Right lobe of liver (tissue), 6 donors: ENCODE data around the gene CRYGD. TPM values are rescaled to one million over a fixed set of nuclear protein-coding genes. Genes with fewer than 3 reads are reported as not detected.

ENCODE experiments used
- ATAC-seq, 4 donors: fragments of 200-7000 bp; cut with Tn5 transposase; one replicate each; pipeline ENCODE4 v1.9.1; 2020; ENCODE audit warnings: mild to moderate bottlenecking in 4 of 4, moderate library complexity in 4 of 4
- DNase-seq, 3 donors: peaks; one replicate each; pipeline ENCODE4 v3.0.0-alpha.2; 2020
- H3K27ac ChIP-seq, 3 donors: fragments of 200-600 bp; one replicate each; pipeline ENCODE4 v1.8.0; 2022
- H3K27me3 ChIP-seq, 2 donors: fragments of 200-600 bp; one replicate each; pipeline ENCODE4 v1.8.0; 2022
- H3K36me3 ChIP-seq, 4 donors: fragments of 200-600 bp; sonication (generic) in 1 of 4; one replicate each; pipeline versions ENCODE4 v1.5.1 to v1.8.0; 2017 to 2022; ENCODE audit warnings: control low read depth in 1 of 4
- H3K4me1 ChIP-seq, 4 donors: fragments of 200-600 bp; sonication (generic) in 1 of 4; one replicate each; pipeline versions ENCODE4 v1.5.1 to v1.8.0; 2017 to 2022; ENCODE audit warnings: control low read depth in 1 of 4
- H3K4me3 ChIP-seq, 3 donors: fragments of 200-600 bp; one replicate each; pipeline ENCODE4 v1.8.0; 2022
- H3K9me3 ChIP-seq, 4 donors: fragments of 200-600 bp; sonication (generic) in 1 of 4; one replicate each; pipeline versions ENCODE4 v1.5.1 to v1.8.0; 2017 to 2022; ENCODE audit warnings: control low read depth in 1 of 4
- POLR2A ChIP-seq: fragments of 450-650 bp; IDR thresholded peaks from one replicate; pipeline ENCODE4 v1.6.1; 2017; ENCODE audit warnings: antibody characterized with exemption, mild to moderate bottlenecking
- WGBS: methylation state at CpG from one replicate; pipeline ENCODE4 v1.1.6; 2018; ENCODE audit warnings: low coverage, low lambda C conversion rate; ENCODE audit not compliant: insufficient coverage; ENCODE audit errors: missing lambda C conversion rate; 5-methylcytosine and 5-hydroxymethylcytosine counted together
- intact Hi-C, 2 donors: fragments of 100-400 bp; cut with DNase I; formaldehyde crosslinking; loops; one replicate each; pipeline versions ENCODE4 v1.11.2 to v1.14.1; 2022
- total RNA-seq, 6 experiments: library from RNA; depleted of rRNA in 2 of 6; stranded (reverse); fragments of >200 nt in 2 of 6; fragmentation: NEBNext Ultra II Directional in 3 of 6; extraction: Animal tissue kit (Norgen Biotek cat#: 25700) in 3 of 6; gene quantifications; one replicate each; pipeline versions ENCODE4 v1.1.0 to v1.2.4, GENCODE V29; 2016 to 2023
- TF ChIP-seq, protein P1 (sequence below), 4 donors: fragments of 200-600 bp in 3 of 4; fragments of 450-650 bp in 1 of 4; IDR thresholded peaks; one replicate each; pipeline versions ENCODE4 v1.5.1 to v1.8.0; 2016 to 2022; ENCODE audit warnings: antibody characterized with exemption in 4 of 4, mild to moderate bottlenecking in 2 of 4
- donor health status: DM: no; HTN: yes; CAD: no.
- donor health status: DM: no; HTN: no; CAD: no.
- donor health status: DM: no; HTN: no; CAD: no.
- donor health status: DM: no; HTN: yes; CAD: no.
- donor health status: DM: no; HTN: yes; CAD: no.

CRYGD gene
- total RNA-seq, 6 experiments from 2014 or later, result not detected

DNA sequence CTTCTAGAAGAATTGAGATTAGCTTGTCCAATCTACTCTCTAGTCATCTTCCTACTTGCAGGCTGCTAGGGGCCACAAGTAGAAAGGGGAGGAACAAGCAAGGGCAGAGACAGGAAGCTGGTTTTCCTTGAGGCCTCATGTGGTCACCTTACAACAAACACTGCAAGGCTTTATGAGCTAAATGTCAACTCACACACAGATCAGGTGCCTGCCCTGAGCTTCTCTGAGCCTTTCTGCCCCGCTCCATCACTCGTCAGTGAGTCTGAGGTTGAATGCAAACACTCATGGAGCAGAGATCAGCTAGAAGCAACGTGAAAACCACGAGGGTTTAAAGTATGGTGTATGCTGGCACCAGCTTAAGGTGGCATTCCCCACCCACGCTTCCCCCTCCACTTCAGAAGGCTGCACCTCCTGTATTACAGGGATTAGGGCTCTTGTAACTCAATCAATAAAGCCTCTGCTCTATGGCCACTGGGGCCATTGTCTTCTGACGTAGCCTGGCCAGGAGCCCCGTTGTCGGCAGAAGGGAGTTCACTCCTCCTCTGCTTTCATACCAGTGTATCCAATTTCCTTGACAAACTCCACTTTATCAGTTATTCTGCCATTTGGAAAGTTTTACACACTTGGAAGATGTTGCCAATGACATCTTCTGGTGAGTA lies 10.7 kb upstream of the CRYGD start:
- DNase-seq (no peak), ATAC-seq (peak in 1 of 4 donors; percentile 16)
- intact Hi-C loops, result no loop called here
- TF ChIP-seq, protein P1, sequence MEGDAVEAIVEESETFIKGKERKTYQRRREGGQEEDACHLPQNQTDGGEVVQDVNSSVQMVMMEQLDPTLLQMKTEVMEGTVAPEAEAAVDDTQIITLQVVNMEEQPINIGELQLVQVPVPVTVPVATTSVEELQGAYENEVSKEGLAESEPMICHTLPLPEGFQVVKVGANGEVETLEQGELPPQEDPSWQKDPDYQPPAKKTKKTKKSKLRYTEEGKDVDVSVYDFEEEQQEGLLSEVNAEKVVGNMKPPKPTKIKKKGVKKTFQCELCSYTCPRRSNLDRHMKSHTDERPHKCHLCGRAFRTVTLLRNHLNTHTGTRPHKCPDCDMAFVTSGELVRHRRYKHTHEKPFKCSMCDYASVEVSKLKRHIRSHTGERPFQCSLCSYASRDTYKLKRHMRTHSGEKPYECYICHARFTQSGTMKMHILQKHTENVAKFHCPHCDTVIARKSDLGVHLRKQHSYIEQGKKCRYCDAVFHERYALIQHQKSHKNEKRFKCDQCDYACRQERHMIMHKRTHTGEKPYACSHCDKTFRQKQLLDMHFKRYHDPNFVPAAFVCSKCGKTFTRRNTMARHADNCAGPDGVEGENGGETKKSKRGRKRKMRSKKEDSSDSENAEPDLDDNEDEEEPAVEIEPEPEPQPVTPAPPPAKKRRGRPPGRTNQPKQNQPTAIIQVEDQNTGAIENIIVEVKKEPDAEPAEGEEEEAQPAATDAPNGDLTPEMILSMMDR (IDR thresholded peaks at IDR 0.05), result no peak
- TF ChIP-seq POLR2A, result no peak
- H3K9me3 ChIP-seq, result no peaks in the 10 kb centered on the region
- no peaks in the 10 kb centered on the region for H3K27me3 ChIP-seq
- H3K4me1 ChIP-seq, result no peaks in the 10 kb centered on the region
- H3K4me3 ChIP-seq, result no peak overlapping the region
- H3K27ac ChIP-seq, result no peak overlapping the region
- H3K36me3 ChIP-seq, result no peaks in the 10 kb centered on the region
- WGBS, result 65% methylated on average over 6 of the region's 8 CpGs

DNA sequence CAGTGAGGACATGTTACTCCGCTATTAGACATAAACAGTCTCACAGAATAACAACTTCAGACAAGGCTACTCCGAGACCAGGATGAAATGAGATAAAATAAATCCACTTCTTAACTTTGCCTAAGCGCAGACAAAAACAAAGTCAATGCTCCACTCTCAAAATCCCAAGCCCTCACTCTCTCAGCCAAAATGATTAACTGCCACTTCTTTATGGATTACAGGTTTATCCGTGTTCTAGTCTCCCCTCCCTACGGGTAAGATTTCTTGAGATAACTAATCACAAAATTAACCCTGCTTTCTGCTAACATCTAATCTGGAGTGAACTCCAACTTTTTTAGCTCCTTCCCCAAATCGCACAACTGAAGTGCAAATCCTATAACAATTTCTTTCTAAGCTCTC lies 6.4 kb upstream of the CRYGD start:
- Histone ChIP-seq H3K9me3 (no peaks in the 10 kb centered on the region), H3K27me3 (no peaks in the 10 kb centered on the region), H3K4me1 (no peaks in the 10 kb centered on the region), H3K36me3 (no peaks in the 10 kb centered on the region), H3K27ac (no peak overlapping the region), H3K4me3 (no peak overlapping the region)
- 89% methylated on average over 6 of the region's 6 CpGs for WGBS
- DNase-seq (no peak), ATAC-seq (no peak)
- intact Hi-C loops, result no loop called here
- no peak for TF ChIP-seq POLR2A
- TF ChIP-seq, protein P1 (IDR thresholded peaks at IDR 0.05), result no peak

DNA sequence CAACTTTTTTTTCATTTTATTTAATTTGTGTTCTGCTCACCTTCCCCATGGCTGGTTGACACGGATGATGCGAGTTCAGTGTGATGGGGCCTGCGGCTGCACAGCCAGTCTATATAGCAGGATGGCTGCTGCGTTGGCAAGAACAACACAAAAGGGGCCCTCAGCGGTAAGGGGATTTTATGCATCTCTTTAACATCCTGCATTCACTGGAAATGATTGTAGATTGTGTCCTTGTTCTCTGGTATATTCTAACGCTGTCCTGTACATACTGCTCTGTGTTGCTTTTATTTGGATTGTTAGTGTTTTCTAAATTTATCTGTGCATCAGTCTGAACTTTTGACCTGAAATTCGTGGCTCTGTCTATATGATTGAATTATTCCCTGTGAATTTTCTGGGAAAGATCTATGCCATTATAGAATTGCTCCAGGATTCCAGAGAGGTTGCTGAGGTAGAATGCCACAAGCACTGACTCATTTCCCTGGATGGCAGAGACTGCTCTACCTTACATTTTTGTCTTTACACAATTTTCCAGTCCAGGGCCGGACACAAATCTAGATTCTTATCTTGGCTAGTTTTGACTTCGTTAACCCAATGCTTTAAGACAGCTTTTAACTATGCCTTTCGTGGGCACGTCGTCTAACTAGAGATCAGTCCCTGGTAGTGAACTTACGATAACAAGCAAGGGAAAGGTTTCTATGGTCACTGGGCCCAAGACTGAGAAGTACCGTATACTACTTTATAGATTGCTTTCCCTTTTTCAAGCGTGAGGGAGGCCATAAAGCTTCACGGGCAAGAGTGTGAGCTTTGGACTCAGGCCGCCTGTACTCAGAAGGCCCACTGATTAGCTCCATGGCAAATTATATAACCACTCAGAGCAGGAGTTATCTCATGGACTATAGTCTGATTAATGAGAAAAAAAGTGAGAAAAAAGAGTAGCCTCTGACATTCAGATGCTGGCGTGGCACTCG lies 5.7 kb upstream of the CRYGD start, which contains the start of gene CRYGC:
Gene CRYGC (minus strand): TSS at position 85 of the 968 bp plus-strand sequence. CDS start 36 bp downstream, at position 49.
- intact Hi-C loops, result no loop called here
- H3K27ac ChIP-seq, result no peak within 1 kb of the TSS
- H3K27me3 ChIP-seq, result no peaks in the 10 kb centered on the region
- 63% methylated on average over 19 of the region's 19 CpGs for WGBS
- peak; percentile 37 to 45 (median 42) for ATAC-seq
- no peaks in the 10 kb centered on the region for H3K4me1 ChIP-seq
- no peaks in the 10 kb centered on the region for H3K9me3 ChIP-seq
- TF ChIP-seq, protein P1 (IDR thresholded peaks at IDR 0.05), result no peak
- no peak for TF ChIP-seq POLR2A
- H3K4me3 ChIP-seq, result no peak within 1 kb of the TSS
- DNase-seq, result no peak
- no peaks in the 10 kb centered on the region for H3K36me3 ChIP-seq

DNA sequence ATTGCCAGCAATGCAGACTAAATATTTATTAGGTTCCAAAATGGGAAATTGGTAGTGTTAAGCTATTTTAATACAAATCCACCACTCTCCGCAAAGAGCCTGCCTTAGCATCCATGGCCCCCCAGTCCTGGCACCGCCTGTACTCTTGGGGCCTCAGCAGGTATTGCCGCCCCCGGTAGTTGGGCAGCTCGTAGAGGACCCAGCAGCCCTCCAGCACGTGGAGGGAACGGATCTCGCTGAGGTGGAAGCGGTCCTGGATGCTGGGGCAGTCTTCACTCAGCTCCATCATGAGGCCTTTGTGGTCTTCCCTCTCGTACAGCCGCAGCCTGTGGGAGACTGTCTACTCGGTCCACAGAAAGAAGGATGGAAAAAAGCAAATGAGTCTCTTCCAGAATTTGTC lies 3.8 kb upstream of the CRYGD start:
- intact Hi-C loops, result no loop called here
- H3K36me3 ChIP-seq, result no peaks in the 10 kb centered on the region
- no peak overlapping the region for H3K27ac ChIP-seq
- no peaks in the 10 kb centered on the region for H3K4me1 ChIP-seq
- H3K27me3 ChIP-seq, result no peaks in the 10 kb centered on the region
- WGBS, result 84% methylated on average over 2 of the region's 12 CpGs
- no peak for ATAC-seq
- no peak for TF ChIP-seq POLR2A
- TF ChIP-seq, protein P1 (IDR thresholded peaks at IDR 0.05), result no peak
- DNase-seq, result no peak
- no peak overlapping the region for H3K4me3 ChIP-seq
- no peaks in the 10 kb centered on the region for H3K9me3 ChIP-seq
